GM20000 (cell line): Measurements from ENCODE around the gene IFITM2.

ENCODE experiments used
- DNase-seq: peaks from one replicate; pipeline ENCODE4 v3.0.0; 2012; ENCODE audit warnings: low spot score
- TF ChIP-seq, protein P1 (sequence below): IDR thresholded peaks from 2 replicates; pipeline ENCODE4 v1.5.1; 2012; ENCODE audit warnings: mild to moderate bottlenecking, control low read depth; ENCODE audit errors: extremely low read depth, missing control alignments

IFITM2 gene

GRCh38 chr11:279040-279965 lies 28.3 kb upstream of the IFITM2 start:
- TF ChIP-seq, protein P1, sequence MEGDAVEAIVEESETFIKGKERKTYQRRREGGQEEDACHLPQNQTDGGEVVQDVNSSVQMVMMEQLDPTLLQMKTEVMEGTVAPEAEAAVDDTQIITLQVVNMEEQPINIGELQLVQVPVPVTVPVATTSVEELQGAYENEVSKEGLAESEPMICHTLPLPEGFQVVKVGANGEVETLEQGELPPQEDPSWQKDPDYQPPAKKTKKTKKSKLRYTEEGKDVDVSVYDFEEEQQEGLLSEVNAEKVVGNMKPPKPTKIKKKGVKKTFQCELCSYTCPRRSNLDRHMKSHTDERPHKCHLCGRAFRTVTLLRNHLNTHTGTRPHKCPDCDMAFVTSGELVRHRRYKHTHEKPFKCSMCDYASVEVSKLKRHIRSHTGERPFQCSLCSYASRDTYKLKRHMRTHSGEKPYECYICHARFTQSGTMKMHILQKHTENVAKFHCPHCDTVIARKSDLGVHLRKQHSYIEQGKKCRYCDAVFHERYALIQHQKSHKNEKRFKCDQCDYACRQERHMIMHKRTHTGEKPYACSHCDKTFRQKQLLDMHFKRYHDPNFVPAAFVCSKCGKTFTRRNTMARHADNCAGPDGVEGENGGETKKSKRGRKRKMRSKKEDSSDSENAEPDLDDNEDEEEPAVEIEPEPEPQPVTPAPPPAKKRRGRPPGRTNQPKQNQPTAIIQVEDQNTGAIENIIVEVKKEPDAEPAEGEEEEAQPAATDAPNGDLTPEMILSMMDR, result no peak
- peak; percentile 49 for DNase-seq

- DNase-seq, result peak; percentile 72
- TF ChIP-seq, protein P1, result no peak
Observed at GRCh38 chr11:279966-280705, 27.5 kb upstream of the IFITM2 start.

DNA sequence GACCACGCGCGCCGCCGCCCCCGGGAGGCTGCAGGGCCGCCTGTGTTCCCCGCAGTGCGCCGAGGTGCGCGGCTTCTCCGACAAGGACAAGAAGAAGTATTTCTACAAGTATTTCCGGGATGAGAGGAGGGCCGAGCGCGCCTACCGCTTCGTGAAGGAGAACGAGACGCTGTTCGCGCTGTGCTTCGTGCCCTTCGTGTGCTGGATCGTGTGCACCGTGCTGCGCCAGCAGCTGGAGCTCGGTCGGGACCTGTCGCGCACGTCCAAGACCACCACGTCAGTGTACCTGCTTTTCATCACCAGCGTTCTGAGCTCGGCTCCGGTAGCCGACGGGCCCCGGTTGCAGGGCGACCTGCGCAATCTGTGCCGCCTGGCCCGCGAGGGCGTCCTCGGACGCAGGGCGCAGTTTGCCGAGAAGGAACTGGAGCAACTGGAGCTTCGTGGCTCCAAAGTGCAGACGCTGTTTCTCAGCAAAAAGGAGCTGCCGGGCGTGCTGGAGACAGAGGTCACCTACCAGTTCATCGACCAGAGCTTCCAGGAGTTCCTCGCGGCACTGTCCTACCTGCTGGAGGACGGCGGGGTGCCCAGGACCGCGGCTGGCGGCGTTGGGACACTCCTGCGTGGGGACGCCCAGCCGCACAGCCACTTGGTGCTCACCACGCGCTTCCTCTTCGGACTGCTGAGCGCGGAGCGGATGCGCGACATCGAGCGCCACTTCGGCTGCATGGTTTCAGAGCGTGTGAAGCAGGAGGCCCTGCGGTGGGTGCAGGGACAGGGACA lies 26.7 kb upstream of the IFITM2 start:
- no peak for DNase-seq
- TF ChIP-seq, protein P1, result no peak

GRCh38 chr11:281486-282161 lies 26.0 kb upstream of the IFITM2 start:
- DNase-seq, result peak; percentile 14
- TF ChIP-seq, protein P1, result no peak

- TF ChIP-seq, protein P1, result no peak
Observed at GRCh38 chr11:282171-282570, 25.4 kb upstream of the IFITM2 start.

DNA sequence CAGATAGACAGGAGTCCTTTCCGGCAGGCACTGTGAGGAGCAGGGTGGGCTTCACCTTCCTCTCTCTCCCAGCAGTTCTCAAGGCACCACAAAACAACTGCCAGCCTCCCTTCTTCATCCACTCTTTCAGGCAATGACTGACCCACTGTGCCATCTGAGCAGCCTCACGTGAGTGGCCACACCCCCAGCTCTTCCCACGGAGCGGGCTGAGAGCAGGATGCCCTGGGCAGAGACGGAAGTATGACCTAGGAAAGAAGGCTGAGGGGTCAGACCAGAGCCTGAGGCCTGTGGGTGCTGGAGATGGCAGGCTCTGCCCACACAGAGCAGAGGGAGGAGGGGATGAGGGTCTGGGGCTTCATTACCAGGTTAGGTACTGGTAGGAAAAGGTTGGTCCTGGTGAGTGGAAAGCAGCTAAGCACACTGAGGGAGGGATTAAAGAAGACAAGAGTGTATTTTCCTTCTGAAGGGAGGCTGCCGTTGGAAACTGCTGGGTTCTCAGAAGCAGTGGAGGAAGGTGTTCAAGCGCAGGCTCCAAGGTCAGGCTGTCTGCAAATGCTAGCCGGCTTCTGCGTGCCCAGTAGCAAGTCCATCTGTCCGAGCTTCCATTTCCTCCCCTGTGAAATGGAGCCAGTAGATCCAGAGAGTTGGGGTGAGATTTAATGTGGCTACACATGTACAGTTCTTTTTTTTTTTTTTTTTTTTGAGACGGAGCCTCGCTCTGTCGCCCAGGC lies 24.8 kb upstream of the IFITM2 start:
- DNase-seq, result peak; percentile 24
- TF ChIP-seq, protein P1, result no peak

More at GRCh38 chr11:282171-282570, 25.4 kb upstream of the IFITM2 start:
- DNase-seq, result peak; percentile 28
